ENCODE measurements around the gene TSHR. TPM values are rescaled to one million over a fixed set of nuclear protein-coding genes. Genes with fewer than 3 reads are reported as not detected.

Gene TSHR
- total RNA-seq, 2 donors from 2014 or later: 0.23 to 0.36 TPM

- H3K27me3 ChIP-seq (replicated peaks; ENCODE audit: insufficient read depth): no peaks in the 10 kb centered on the region
- H3K36me3 ChIP-seq: no peaks in the 10 kb centered on the region
- no peak overlapping the region for H3K4me3 ChIP-seq
- DNase-seq (ENCODE audit: low spot score): no peak
- no peaks in the 10 kb centered on the region for H3K9me3 ChIP-seq
- no peaks in the 10 kb centered on the region for H3K4me1 ChIP-seq (replicated peaks)
- no peak overlapping the region for H3K27ac ChIP-seq
- intact Hi-C loops (cut with DNase I): no loop called here
- TF ChIP-seq CTCF (IDR thresholded peaks at IDR 0.05) (no peak), POLR2A (IDR thresholded peaks at IDR 0.05) (no peak), POLR2AphosphoS5 (IDR thresholded peaks at IDR 0.05) (no peak)
Measured at GRCh38 chr14:80923368-80923767, 32.1 kb upstream of the TSHR start.

GRCh38 chr14:80924365-80925103 is 30.9 kb upstream of the TSHR start:
- TF ChIP-seq POLR2A (IDR thresholded peaks at IDR 0.05): no peak
- no peak for TF ChIP-seq CTCF (IDR thresholded peaks at IDR 0.05)
- no peak for TF ChIP-seq POLR2AphosphoS5 (IDR thresholded peaks at IDR 0.05)
- Histone ChIP-seq H3K27ac (no peak overlapping the region), H3K4me1 (replicated peaks) (no peaks in the 10 kb centered on the region), H3K4me3 (no peak overlapping the region), H3K9me3 (no peaks in the 10 kb centered on the region), H3K36me3 (no peaks in the 10 kb centered on the region), H3K27me3 (replicated peaks; ENCODE audit: insufficient read depth) (no peaks in the 10 kb centered on the region)
- no peak for DNase-seq (ENCODE audit: low spot score)
- intact Hi-C loops (cut with DNase I): no loop called here
- 87% methylated on average over 2 of the region's 2 CpGs for WGBS

- Histone ChIP-seq H3K4me3 (no peak overlapping the region), H3K27ac (no peak overlapping the region), H3K36me3 (no peaks in the 10 kb centered on the region), H3K9me3 (no peaks in the 10 kb centered on the region), H3K27me3 (replicated peaks; ENCODE audit: insufficient read depth) (no peaks in the 10 kb centered on the region), H3K4me1 (replicated peaks) (no peaks in the 10 kb centered on the region)
- WGBS: 92% methylated on average over 4 of the region's 4 CpGs
- DNase-seq (ENCODE audit: low spot score): no peak
- intact Hi-C loops (cut with DNase I): no loop called here
- no peak for TF ChIP-seq POLR2AphosphoS5 (IDR thresholded peaks at IDR 0.05)
- no peak for TF ChIP-seq CTCF (IDR thresholded peaks at IDR 0.05)
- TF ChIP-seq POLR2A (IDR thresholded peaks at IDR 0.05): no peak
Measured at GRCh38 chr14:80926397-80927082, 28.9 kb upstream of the TSHR start.

GRCh38 chr14:80927083-80927989 is 28.1 kb upstream of the TSHR start:
- no peaks in the 10 kb centered on the region for H3K9me3 ChIP-seq
- H3K4me1 ChIP-seq (replicated peaks): no peaks in the 10 kb centered on the region
- no peak overlapping the region for H3K4me3 ChIP-seq
- no peak for DNase-seq (ENCODE audit: low spot score)
- H3K27me3 ChIP-seq (replicated peaks; ENCODE audit: insufficient read depth): no peaks in the 10 kb centered on the region
- H3K36me3 ChIP-seq: no peaks in the 10 kb centered on the region
- TF ChIP-seq POLR2A (IDR thresholded peaks at IDR 0.05) (no peak), POLR2AphosphoS5 (IDR thresholded peaks at IDR 0.05) (no peak), CTCF (IDR thresholded peaks at IDR 0.05) (no peak)
- WGBS: 87% methylated on average over 8 of the region's 8 CpGs
- intact Hi-C loops (cut with DNase I): no loop called here
- no peak overlapping the region for H3K27ac ChIP-seq
